Chondrocyte (in vitro differentiated cells): Measurements from ENCODE around the gene NSUN2. TPM values are rescaled to one million over a fixed set of nuclear protein-coding genes. Genes with fewer than 3 reads are reported as not detected.
"Not testable (repeated sequence)": the region's sequence is repeated elsewhere in the genome, so short reads cannot be mapped to it uniquely, and the experiment has no call there.

Source experiments
- DNase-seq: peaks from one replicate; pipeline ENCODE4 v3.0.0; 2021; ENCODE audit warnings: mixed read lengths, low spot score
- H3K27ac Mint-ChIP-seq: one replicate; pipeline ENCODE4 v1.8.0; 2021; ENCODE audit warnings: mild to moderate bottlenecking, moderate library complexity, mixed read lengths; ENCODE audit not compliant: unreplicated experiment
- H3K27me3 Mint-ChIP-seq: 2 replicates; pipeline ENCODE4 v1.8.0; 2021; ENCODE audit warnings: low read depth, mixed read lengths
- H3K36me3 Mint-ChIP-seq: 2 replicates; pipeline ENCODE4 v1.8.0; 2021; ENCODE audit warnings: low read depth, mixed read lengths
- H3K4me1 Mint-ChIP-seq: 2 replicates; pipeline ENCODE4 v1.8.0; 2021; ENCODE audit warnings: low read depth, mild to moderate bottlenecking, mixed read lengths
- H3K4me3 Mint-ChIP-seq: one replicate; pipeline ENCODE4 v1.8.0; 2021; ENCODE audit warnings: mild to moderate bottlenecking, moderate library complexity, mixed read lengths; ENCODE audit not compliant: unreplicated experiment
- H3K9me3 Mint-ChIP-seq: 2 replicates; pipeline ENCODE4 v1.8.0; 2021; ENCODE audit warnings: low read depth, mixed read lengths
- total RNA-seq: library from RNA; stranded (reverse); gene quantifications from 3 replicates; pipeline ENCODE4 v1.2.1, GENCODE V29; 2021
- TF ChIP-seq, protein P1 (sequence below): fragments of 200-600 bp; sonication (generic); IDR thresholded peaks from 2 replicates; pipeline ENCODE4 v1.5.0; 2021; ENCODE audit warnings: antibody characterized with exemption, mild to moderate bottlenecking, moderate library complexity

The NSUN2 gene
- total RNA-seq, 1 donor from 2014 or later: 48.7 TPM

- DNase-seq: no peak
- H3K36me3 Mint-ChIP-seq: peaks cover 38% of the 10 kb centered on the region
- no peak overlapping the region for H3K4me3 Mint-ChIP-seq
These were observed 23.8 kb upstream of the NSUN2 start for GRCh38 chr5:6656680-6657079.

DNA sequence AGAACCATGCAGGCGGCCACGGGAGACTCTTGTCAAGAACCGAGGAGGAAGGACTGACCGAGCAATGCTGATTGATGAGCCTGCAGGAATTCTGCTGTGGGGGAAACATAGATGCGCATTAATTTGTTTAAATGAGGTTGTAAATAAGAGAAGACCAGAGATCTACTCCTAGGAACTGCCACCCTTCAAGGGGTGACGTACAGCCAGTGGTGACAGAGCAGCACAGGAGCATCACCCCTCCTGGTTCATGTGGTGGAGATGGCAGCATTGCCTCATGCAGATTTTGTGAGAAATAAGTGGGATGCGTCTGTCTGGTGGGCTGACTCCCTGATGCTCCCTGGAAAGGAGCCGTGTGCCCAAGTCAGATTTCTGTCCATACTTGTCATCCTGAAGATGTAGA is 22.6 kb upstream of the NSUN2 start:
- H3K27ac Mint-ChIP-seq: no peak overlapping the region

More at GRCh38 chr5:6656680-6657079, 23.8 kb upstream of the NSUN2 start:
- Mint-ChIP-seq H3K9me3 (peaks cover 10% of the 10 kb centered on the region), H3K27ac (no peak overlapping the region), H3K27me3 (no peaks in the 10 kb centered on the region), H3K4me1 (no peaks in the 10 kb centered on the region)
- TF ChIP-seq, protein P1, sequence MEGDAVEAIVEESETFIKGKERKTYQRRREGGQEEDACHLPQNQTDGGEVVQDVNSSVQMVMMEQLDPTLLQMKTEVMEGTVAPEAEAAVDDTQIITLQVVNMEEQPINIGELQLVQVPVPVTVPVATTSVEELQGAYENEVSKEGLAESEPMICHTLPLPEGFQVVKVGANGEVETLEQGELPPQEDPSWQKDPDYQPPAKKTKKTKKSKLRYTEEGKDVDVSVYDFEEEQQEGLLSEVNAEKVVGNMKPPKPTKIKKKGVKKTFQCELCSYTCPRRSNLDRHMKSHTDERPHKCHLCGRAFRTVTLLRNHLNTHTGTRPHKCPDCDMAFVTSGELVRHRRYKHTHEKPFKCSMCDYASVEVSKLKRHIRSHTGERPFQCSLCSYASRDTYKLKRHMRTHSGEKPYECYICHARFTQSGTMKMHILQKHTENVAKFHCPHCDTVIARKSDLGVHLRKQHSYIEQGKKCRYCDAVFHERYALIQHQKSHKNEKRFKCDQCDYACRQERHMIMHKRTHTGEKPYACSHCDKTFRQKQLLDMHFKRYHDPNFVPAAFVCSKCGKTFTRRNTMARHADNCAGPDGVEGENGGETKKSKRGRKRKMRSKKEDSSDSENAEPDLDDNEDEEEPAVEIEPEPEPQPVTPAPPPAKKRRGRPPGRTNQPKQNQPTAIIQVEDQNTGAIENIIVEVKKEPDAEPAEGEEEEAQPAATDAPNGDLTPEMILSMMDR: no peak

DNA sequence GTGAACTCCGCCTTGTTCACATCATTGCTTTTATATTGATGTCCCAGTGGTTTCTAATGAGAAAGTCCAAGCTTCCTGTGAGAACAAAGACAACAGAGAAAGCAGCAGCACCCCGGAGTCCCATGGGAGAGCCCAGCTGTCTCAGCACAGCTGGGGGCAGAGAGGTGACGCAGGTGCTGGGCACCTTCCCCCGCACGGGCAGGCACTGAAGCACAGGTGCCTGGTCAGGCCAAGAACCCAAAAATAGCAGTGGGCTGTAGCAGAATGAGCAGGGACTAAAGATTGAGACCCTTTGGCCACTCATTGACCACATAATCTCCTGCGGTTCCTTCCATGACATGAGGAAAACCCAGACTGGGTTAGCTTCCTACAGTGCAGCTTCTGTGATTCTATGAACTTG is 19.2 kb upstream of the NSUN2 start:
- no peaks in the 10 kb centered on the region for H3K27me3 Mint-ChIP-seq
- H3K36me3 Mint-ChIP-seq: peaks cover 30% of the 10 kb centered on the region
- H3K9me3 Mint-ChIP-seq: peaks cover 24% of the 10 kb centered on the region
- H3K4me1 Mint-ChIP-seq: no peaks in the 10 kb centered on the region
- DNase-seq: no peak
- no peak overlapping the region for H3K4me3 Mint-ChIP-seq
- TF ChIP-seq, protein P1: no peak
- H3K27ac Mint-ChIP-seq: no peak overlapping the region

More for the DNA sequence above, 22.6 kb upstream of the NSUN2 start:
- H3K9me3 Mint-ChIP-seq: peaks cover 10% of the 10 kb centered on the region
- H3K27me3 Mint-ChIP-seq: no peaks in the 10 kb centered on the region
- H3K36me3 Mint-ChIP-seq: peaks cover 36% of the 10 kb centered on the region
- TF ChIP-seq, protein P1: no peak
- no peaks in the 10 kb centered on the region for H3K4me1 Mint-ChIP-seq
- no peak for DNase-seq
- H3K4me3 Mint-ChIP-seq: no peak overlapping the region

GRCh38 chr5:6649681-6650080 is 16.8 kb upstream of the NSUN2 start:
- TF ChIP-seq, protein P1: no peak
- Mint-ChIP-seq H3K4me3 (no peak overlapping the region), H3K27me3 (no peaks in the 10 kb centered on the region), H3K27ac (no peak overlapping the region), H3K4me1 (no peaks in the 10 kb centered on the region), H3K36me3 (peaks cover 19% of the 10 kb centered on the region), H3K9me3 (peaks cover 14% of the 10 kb centered on the region)
- no peak for DNase-seq

DNA sequence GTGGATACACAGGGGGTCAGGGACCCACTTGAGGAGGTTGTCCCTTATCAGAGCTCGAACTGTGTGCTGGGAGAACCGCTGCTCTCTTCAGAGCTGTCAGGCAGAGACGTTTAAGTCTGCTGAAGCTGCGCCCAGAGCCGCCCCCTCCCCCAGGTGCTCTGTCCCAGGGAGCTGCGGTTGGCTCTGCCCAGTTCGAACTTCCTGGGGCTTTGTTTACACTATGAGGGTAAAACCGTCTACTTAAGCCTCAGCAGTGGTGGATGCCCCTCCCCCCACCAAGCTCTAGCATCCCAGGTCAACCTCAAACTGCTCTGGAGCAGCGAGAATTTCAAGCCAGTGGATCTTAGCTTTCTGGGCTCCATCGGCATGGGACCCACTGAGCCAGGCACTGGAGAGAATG is 16.3 kb upstream of the NSUN2 start:
- H3K27me3 Mint-ChIP-seq: no peaks in the 10 kb centered on the region
- TF ChIP-seq, protein P1: no peak

DNA sequence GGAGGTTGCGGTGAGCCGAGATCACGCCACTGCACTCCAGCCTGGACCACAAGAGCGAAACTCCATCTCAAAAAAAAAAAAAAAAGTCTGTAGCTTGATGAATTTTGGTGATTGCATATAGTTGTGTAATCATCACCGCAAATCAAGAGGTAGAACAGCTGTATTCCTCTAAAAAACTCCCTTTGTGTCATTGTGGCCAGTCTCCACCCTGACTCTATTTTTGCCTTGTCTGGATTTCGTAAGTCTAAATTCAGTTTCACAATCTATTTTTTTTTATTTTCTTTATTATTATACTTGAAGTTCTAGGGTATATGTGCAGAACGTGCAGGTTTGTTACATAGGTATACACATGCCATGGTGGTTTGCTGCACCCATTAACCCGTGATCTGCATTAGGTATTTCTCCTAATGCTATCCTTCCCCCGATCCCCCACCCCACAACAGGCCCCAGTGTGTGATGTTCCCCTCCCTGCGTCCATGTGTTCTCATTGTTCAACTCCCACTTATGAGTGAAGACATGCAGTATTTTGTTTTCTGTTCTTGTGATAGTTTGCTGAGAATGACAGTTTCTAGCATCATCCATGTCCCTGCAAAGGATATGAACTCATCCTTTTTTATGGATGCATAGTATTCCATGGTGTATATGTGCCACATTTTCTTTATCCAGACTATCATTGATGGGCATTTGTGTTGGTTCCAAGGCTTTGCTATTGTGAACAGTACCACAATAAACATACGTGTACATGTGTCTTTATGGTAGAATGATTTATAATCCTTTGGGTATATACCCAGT is 12.9 kb upstream of the NSUN2 start:
- H3K4me1 Mint-ChIP-seq, DNase-seq, H3K4me3 Mint-ChIP-seq, H3K27me3 Mint-ChIP-seq, H3K27ac Mint-ChIP-seq: not testable (repeated sequence)
- Mint-ChIP-seq H3K36me3 (peaks cover 13% of the 10 kb centered on the region), H3K9me3 (peaks cover 14% of the 10 kb centered on the region)

More for the DNA sequence above, 16.3 kb upstream of the NSUN2 start:
- Mint-ChIP-seq H3K27ac (no peak overlapping the region), H3K9me3 (peaks cover 14% of the 10 kb centered on the region), H3K4me1 (no peaks in the 10 kb centered on the region), H3K4me3 (no peak overlapping the region), H3K36me3 (peaks cover 19% of the 10 kb centered on the region)
- DNase-seq: no peak
